ENCODE data around the gene ATP1A2.

ATP1A2 gene

GRCh38 chr1:160134791-160135572 lies 19.4 kb downstream of the ATP1A2 start:
- TF ChIP-seq, protein P1, sequence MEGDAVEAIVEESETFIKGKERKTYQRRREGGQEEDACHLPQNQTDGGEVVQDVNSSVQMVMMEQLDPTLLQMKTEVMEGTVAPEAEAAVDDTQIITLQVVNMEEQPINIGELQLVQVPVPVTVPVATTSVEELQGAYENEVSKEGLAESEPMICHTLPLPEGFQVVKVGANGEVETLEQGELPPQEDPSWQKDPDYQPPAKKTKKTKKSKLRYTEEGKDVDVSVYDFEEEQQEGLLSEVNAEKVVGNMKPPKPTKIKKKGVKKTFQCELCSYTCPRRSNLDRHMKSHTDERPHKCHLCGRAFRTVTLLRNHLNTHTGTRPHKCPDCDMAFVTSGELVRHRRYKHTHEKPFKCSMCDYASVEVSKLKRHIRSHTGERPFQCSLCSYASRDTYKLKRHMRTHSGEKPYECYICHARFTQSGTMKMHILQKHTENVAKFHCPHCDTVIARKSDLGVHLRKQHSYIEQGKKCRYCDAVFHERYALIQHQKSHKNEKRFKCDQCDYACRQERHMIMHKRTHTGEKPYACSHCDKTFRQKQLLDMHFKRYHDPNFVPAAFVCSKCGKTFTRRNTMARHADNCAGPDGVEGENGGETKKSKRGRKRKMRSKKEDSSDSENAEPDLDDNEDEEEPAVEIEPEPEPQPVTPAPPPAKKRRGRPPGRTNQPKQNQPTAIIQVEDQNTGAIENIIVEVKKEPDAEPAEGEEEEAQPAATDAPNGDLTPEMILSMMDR (IDR thresholded peaks at IDR 0.05; ENCODE audit: low read length, missing control alignments), result no peak
- no peak for DNase-seq (ENCODE audit: low read depth)
- H3K4me3 ChIP-seq (replicated peaks; ENCODE audit: low read depth, low read length), result no peak overlapping the region

GRCh38 chr1:160136121-160136925 lies 20.8 kb downstream of the ATP1A2 start:
- TF ChIP-seq, protein P1 (IDR thresholded peaks at IDR 0.05; ENCODE audit: low read length, missing control alignments), result no peak
- no peak overlapping the region for H3K4me3 ChIP-seq (replicated peaks; ENCODE audit: low read depth, low read length)
- no peak for DNase-seq (ENCODE audit: low read depth)

DNA sequence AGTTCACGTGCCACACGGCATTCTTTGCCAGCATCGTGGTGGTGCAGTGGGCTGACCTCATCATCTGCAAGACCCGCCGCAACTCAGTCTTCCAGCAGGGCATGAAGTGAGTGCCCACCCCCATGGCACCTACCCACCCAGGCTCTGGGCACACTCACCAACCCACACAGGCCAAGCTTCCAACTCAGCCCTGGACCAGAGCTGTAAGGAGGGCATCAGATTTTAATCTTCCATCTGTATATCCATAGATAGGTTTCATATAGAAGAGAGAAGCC lies 21.3 kb downstream of the ATP1A2 start:
- TF ChIP-seq, protein P1 (IDR thresholded peaks at IDR 0.05; ENCODE audit: low read length, missing control alignments), result no peak
- H3K4me3 ChIP-seq (replicated peaks; ENCODE audit: low read depth, low read length), result no peak overlapping the region
- no peak for DNase-seq (ENCODE audit: low read depth)

- DNase-seq (ENCODE audit: low read depth), result no peak
- TF ChIP-seq, protein P1 (IDR thresholded peaks at IDR 0.05; ENCODE audit: low read length, missing control alignments), result no peak
- no peak overlapping the region for H3K4me3 ChIP-seq (replicated peaks; ENCODE audit: low read depth, low read length)
Observed at GRCh38 chr1:160137216-160137862, 21.8 kb downstream of the ATP1A2 start.

DNA sequence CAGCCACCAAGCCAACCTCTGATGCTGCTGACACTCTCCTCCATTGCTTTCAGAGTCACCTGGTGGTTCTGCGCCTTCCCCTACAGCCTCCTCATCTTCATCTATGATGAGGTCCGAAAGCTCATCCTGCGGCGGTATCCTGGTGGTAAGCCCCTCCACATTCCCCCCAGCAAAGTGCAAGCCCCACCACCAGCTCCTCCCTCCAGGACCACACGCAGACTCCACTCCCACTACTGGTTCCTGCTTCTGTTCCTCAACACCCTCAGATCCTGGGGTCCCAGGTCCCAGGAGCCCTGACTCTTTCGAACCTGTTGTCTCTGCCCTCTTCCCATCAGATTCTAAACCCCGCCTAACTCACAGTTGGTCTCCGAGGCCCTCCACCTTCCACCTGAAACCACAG lies 24.3 kb downstream of the ATP1A2 start:
- TF ChIP-seq, protein P1 (IDR thresholded peaks at IDR 0.05; ENCODE audit: low read length, missing control alignments), result no peak
- no peak overlapping the region for H3K4me3 ChIP-seq (replicated peaks; ENCODE audit: low read depth, low read length)
- DNase-seq (ENCODE audit: low read depth), result no peak

DNA sequence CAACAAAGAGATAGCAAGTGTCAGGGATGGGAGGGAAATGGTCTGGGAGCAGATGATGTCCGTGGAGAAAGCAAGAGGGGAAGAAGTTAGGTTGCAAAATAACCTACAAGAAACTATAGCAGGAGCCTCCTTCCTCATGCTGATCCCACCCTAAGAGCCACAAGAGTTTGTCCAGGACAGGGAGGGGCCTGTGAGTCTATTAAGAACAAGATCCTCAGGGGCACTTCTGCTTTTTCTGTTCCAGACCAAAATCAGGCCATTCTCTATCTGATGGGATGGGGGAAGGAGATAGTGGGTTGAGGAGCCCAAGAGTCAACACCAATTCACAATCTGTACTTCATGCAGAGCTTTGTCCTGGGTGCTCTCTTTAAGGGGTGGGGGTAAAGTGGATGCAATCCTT lies 28.1 kb downstream of the ATP1A2 start:
- DNase-seq (ENCODE audit: low read depth), result no peak
- H3K4me3 ChIP-seq (replicated peaks; ENCODE audit: low read depth, low read length), result no peak overlapping the region
- TF ChIP-seq, protein P1 (IDR thresholded peaks at IDR 0.05; ENCODE audit: low read length, missing control alignments), result no peak

Data from fibroblast of pulmonary artery (primary cell).